Measurements from ENCODE around the gene FOXO3.

FOXO3 gene

GRCh38 chr6:108560463-108561308, at the start of gene FOXO3:
Gene FOXO3, plus strand, starts transcription at chr6:108560917. Its CDS starts 292 bp downstream, at chr6:108561209.
- Histone ChIP-seq H3K27me3 (ENCODE audit: control insufficient read depth in 1 of 2, insufficient read depth in 2 of 2, low read length in 2 of 2) (no peaks in the 10 kb centered on the region), H3K36me3 (ENCODE audit: control insufficient read depth in 2 of 2, insufficient read depth in 2 of 2, low read length in 2 of 2) (no peaks in the 10 kb centered on the region), H3K4me1 (ENCODE audit: control insufficient read depth, insufficient read depth, low read length) (peaks cover 33% of the 10 kb centered on the region), H3K4me3 (ENCODE audit: low read length in 2 of 2) (peak within 1 kb of the TSS; percentile 97 to 98), H3K9ac (ENCODE audit: low read length in 2 of 2) (peak within 1 kb of the TSS; percentile 90 to 95), H3K9me3 (ENCODE audit: control insufficient read depth in 2 of 2, low read length in 2 of 2) (no peaks in the 10 kb centered on the region), H3K27ac (ENCODE audit: low read length) (peak within 1 kb of the TSS; percentile 99)

GRCh38 chr6:108518714-108519576, 41.8 kb upstream of the FOXO3 start:
- Histone ChIP-seq H3K27ac (ENCODE audit: low read length) (no peak overlapping the region), H3K36me3 (ENCODE audit: control insufficient read depth in 2 of 2, insufficient read depth in 2 of 2, low read length in 2 of 2) (peaks cover 0 to 8% of the 10 kb centered on the region in 2 donors), H3K27me3 (ENCODE audit: control insufficient read depth in 1 of 2, insufficient read depth in 2 of 2, low read length in 2 of 2) (no peaks in the 10 kb centered on the region), H3K4me3 (ENCODE audit: low read length in 2 of 2) (no peak overlapping the region), H3K9me3 (ENCODE audit: control insufficient read depth in 2 of 2, low read length in 2 of 2) (no peaks in the 10 kb centered on the region), H3K9ac (ENCODE audit: low read length in 2 of 2) (no peak overlapping the region), H3K4me1 (ENCODE audit: control insufficient read depth, insufficient read depth, low read length) (no peaks in the 10 kb centered on the region)

GRCh38 chr6:108521616-108522107, 39.1 kb upstream of the FOXO3 start:
- no peaks in the 10 kb centered on the region for H3K27me3 ChIP-seq (ENCODE audit: control insufficient read depth in 1 of 2, insufficient read depth in 2 of 2, low read length in 2 of 2)
- H3K4me1 ChIP-seq (ENCODE audit: control insufficient read depth, insufficient read depth, low read length) = no peaks in the 10 kb centered on the region
- H3K4me3 ChIP-seq (ENCODE audit: low read length in 2 of 2) = no peak overlapping the region
- peaks cover 0 to 8% of the 10 kb centered on the region in 2 donors for H3K36me3 ChIP-seq (ENCODE audit: control insufficient read depth in 2 of 2, insufficient read depth in 2 of 2, low read length in 2 of 2)
- H3K27ac ChIP-seq (ENCODE audit: low read length) = no peak overlapping the region
- H3K9ac ChIP-seq (ENCODE audit: low read length in 2 of 2) = no peak overlapping the region
- H3K9me3 ChIP-seq (ENCODE audit: control insufficient read depth in 2 of 2, low read length in 2 of 2) = no peaks in the 10 kb centered on the region

- Histone ChIP-seq H3K9me3 (ENCODE audit: control insufficient read depth in 2 of 2, low read length in 2 of 2) (no peaks in the 10 kb centered on the region), H3K4me1 (ENCODE audit: control insufficient read depth, insufficient read depth, low read length) (no peaks in the 10 kb centered on the region), H3K9ac (ENCODE audit: low read length in 2 of 2) (no peak overlapping the region), H3K4me3 (ENCODE audit: low read length in 2 of 2) (no peak overlapping the region), H3K36me3 (ENCODE audit: control insufficient read depth in 2 of 2, insufficient read depth in 2 of 2, low read length in 2 of 2) (peaks cover 0 to 8% of the 10 kb centered on the region in 2 donors), H3K27me3 (ENCODE audit: control insufficient read depth in 1 of 2, insufficient read depth in 2 of 2, low read length in 2 of 2) (no peaks in the 10 kb centered on the region), H3K27ac (ENCODE audit: low read length) (no peak overlapping the region)
Measured at GRCh38 chr6:108523697-108524096, 37.0 kb upstream of the FOXO3 start.

GRCh38 chr6:108524528-108525248, 36.0 kb upstream of the FOXO3 start:
- Histone ChIP-seq H3K36me3 (ENCODE audit: control insufficient read depth in 2 of 2, insufficient read depth in 2 of 2, low read length in 2 of 2) (peaks cover 0 to 6% of the 10 kb centered on the region in 2 donors), H3K27ac (ENCODE audit: low read length) (no peak overlapping the region), H3K9me3 (ENCODE audit: control insufficient read depth in 2 of 2, low read length in 2 of 2) (no peaks in the 10 kb centered on the region), H3K9ac (ENCODE audit: low read length in 2 of 2) (no peak overlapping the region), H3K4me3 (ENCODE audit: low read length in 2 of 2) (no peak overlapping the region), H3K4me1 (ENCODE audit: control insufficient read depth, insufficient read depth, low read length) (no peaks in the 10 kb centered on the region), H3K27me3 (ENCODE audit: control insufficient read depth in 1 of 2, insufficient read depth in 2 of 2, low read length in 2 of 2) (no peaks in the 10 kb centered on the region)

GRCh38 chr6:108526739-108527174, 34.0 kb upstream of the FOXO3 start:
- Histone ChIP-seq H3K4me3 (ENCODE audit: low read length in 2 of 2) (no peak overlapping the region), H3K9ac (ENCODE audit: low read length in 2 of 2) (no peak overlapping the region), H3K27ac (ENCODE audit: low read length) (no peak overlapping the region), H3K36me3 (ENCODE audit: control insufficient read depth in 2 of 2, insufficient read depth in 2 of 2, low read length in 2 of 2) (peaks cover 0 to 5% of the 10 kb centered on the region in 2 donors), H3K9me3 (ENCODE audit: control insufficient read depth in 2 of 2, low read length in 2 of 2) (no peaks in the 10 kb centered on the region), H3K4me1 (ENCODE audit: control insufficient read depth, insufficient read depth, low read length) (no peaks in the 10 kb centered on the region), H3K27me3 (ENCODE audit: control insufficient read depth in 1 of 2, insufficient read depth in 2 of 2, low read length in 2 of 2) (no peaks in the 10 kb centered on the region)

GRCh38 chr6:108528878-108529277, 31.8 kb upstream of the FOXO3 start:
- no peaks in the 10 kb centered on the region for H3K4me1 ChIP-seq (ENCODE audit: control insufficient read depth, insufficient read depth, low read length)
- H3K4me3 ChIP-seq (ENCODE audit: low read length in 2 of 2) = no peak overlapping the region
- no peak overlapping the region for H3K27ac ChIP-seq (ENCODE audit: low read length)
- H3K27me3 ChIP-seq (ENCODE audit: control insufficient read depth in 1 of 2, insufficient read depth in 2 of 2, low read length in 2 of 2) = no peaks in the 10 kb centered on the region
- no peaks in the 10 kb centered on the region for H3K36me3 ChIP-seq (ENCODE audit: control insufficient read depth in 2 of 2, insufficient read depth in 2 of 2, low read length in 2 of 2)
- no peaks in the 10 kb centered on the region for H3K9me3 ChIP-seq (ENCODE audit: control insufficient read depth in 2 of 2, low read length in 2 of 2)
- no peak overlapping the region for H3K9ac ChIP-seq (ENCODE audit: low read length in 2 of 2)

- H3K27ac ChIP-seq (ENCODE audit: low read length) = no peak overlapping the region
- no peaks in the 10 kb centered on the region for H3K4me1 ChIP-seq (ENCODE audit: control insufficient read depth, insufficient read depth, low read length)
- H3K36me3 ChIP-seq (ENCODE audit: control insufficient read depth in 2 of 2, insufficient read depth in 2 of 2, low read length in 2 of 2) = no peaks in the 10 kb centered on the region
- H3K27me3 ChIP-seq (ENCODE audit: control insufficient read depth in 1 of 2, insufficient read depth in 2 of 2, low read length in 2 of 2) = no peaks in the 10 kb centered on the region
- no peak overlapping the region for H3K4me3 ChIP-seq (ENCODE audit: low read length in 2 of 2)
- no peaks in the 10 kb centered on the region for H3K9me3 ChIP-seq (ENCODE audit: control insufficient read depth in 2 of 2, low read length in 2 of 2)
- no peak overlapping the region for H3K9ac ChIP-seq (ENCODE audit: low read length in 2 of 2)
Measured at GRCh38 chr6:108531332-108531731, 29.4 kb upstream of the FOXO3 start.

- no peaks in the 10 kb centered on the region for H3K27me3 ChIP-seq (ENCODE audit: control insufficient read depth in 1 of 2, insufficient read depth in 2 of 2, low read length in 2 of 2)
Measured at GRCh38 chr6:108535114-108535742, 25.5 kb upstream of the FOXO3 start.

More at GRCh38 chr6:108535114-108535742, 25.5 kb upstream of the FOXO3 start:
- no peaks in the 10 kb centered on the region for H3K9me3 ChIP-seq (ENCODE audit: control insufficient read depth in 2 of 2, low read length in 2 of 2)
- no peaks in the 10 kb centered on the region for H3K4me1 ChIP-seq (ENCODE audit: control insufficient read depth, insufficient read depth, low read length)
- no peak overlapping the region for H3K27ac ChIP-seq (ENCODE audit: low read length)
- no peaks in the 10 kb centered on the region for H3K36me3 ChIP-seq (ENCODE audit: control insufficient read depth in 2 of 2, insufficient read depth in 2 of 2, low read length in 2 of 2)
- H3K9ac ChIP-seq (ENCODE audit: low read length in 2 of 2) = no peak overlapping the region
- no peak overlapping the region for H3K4me3 ChIP-seq (ENCODE audit: low read length in 2 of 2)
